GM18909 (cell line): ENCODE data around the gene ALX4.

Experiments used
- ATAC-seq: cut with Tn5 transposase; IDR thresholded peaks from one replicate; pipeline ENCODE4 v1.9.1; 2021; ENCODE audit warnings: mild to moderate bottlenecking; ENCODE audit not compliant: unreplicated experiment, poor library complexity

The ALX4 gene

DNA sequence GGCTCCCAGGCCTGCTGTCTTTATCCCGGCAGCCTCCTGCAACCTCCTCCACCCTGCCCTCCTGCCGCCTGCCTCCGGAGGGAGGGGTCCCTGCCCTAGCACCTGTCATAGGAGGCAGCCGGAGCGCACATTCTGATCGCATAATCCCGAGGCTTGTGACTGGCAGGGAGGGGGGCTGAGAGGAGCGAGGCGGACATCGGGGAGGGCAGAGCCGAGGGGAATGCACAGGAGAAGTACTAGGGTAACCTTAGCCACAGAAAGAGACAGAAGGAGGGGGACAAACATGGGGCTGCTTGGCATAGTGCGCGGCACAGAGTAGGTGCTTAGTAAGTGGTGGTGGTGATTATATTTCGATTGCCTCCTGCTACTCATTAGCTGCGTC is 9.2 kb upstream of the ALX4 start:
- no peak for ATAC-seq

DNA sequence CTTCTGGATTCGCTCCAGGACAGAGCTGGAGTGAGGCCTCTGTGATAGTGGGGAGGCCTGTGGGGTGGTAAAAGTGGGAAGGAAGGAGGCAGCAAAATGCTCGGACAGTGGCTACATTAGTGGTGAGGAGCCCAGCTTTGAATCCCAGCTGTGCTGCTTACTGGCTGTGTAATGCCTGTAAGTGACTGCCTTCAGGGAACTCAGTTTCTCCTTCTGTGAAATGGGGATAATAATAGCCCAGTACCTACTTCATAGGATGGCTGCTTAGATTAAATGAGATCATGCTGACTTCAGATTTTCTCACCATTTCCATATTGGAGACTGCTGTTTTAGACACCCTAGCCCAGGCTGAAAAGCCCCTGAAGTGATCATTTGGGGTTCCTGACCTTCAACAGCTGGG is 8.4 kb upstream of the ALX4 start:
- ATAC-seq, result no peak

DNA sequence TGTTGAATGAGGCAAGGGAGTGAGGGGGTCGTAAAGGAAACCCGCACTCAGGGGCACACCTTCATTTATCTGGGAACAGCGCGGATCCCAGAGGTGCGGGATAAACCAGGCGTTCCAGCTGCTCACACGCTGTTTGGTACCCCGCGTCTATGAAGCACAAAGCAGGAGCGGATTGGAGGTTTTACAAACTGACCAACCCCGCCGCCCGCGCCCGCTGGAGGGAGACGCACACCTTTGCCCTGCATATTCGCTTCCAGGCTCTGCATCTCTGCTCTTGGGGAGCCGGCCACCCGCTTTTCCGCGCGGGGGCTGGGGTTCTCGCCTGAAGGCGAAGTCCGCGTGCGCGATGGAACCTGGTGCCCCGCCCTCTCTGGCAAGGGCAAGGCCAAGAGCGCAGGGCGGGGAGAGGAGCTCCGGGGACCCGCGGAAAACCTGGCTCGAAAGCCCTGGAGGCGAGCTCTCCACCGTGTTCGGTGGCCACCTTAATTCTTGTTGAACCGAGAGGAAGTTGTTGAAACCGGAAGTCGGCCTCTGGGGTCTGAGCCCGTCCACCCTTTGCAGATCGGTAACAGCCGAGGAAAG is 6.8 kb upstream of the ALX4 start:
- ATAC-seq, result no peak

DNA sequence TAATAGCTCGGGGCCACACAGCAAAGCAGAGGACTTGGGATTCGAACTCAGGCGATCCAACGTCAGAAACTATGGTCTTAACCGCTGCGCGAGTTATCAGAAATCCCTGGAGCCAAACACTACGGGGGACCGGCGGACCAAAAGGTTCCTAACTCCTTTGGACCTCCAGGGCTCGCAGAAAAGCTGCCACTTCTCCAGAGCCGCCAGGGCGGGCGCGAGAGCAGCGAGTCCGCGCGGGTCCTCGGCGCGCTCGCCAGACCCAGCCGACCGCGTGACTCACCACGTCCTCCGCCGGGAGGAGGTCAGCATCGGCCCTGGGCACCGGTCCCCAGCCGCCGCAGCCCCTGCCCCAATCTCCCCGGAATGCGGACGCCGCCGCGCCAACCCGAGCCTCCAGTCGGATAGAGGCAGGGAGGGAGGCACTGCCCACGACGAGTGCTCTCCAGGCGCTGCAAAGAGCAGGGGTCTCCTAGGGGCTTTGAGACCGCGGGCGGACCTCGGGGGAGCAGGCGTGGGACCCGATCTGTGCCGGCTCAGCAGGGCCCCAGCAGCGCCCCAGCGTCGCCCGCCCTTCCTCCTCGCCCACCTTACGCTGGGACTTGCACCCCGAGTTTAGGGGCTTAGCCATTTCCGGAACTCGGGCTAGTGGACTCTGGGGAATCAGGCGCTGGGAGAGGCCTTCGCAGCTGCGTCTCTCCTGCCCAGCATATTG is 6.2 kb upstream of the ALX4 start:
- no peak for ATAC-seq

DNA sequence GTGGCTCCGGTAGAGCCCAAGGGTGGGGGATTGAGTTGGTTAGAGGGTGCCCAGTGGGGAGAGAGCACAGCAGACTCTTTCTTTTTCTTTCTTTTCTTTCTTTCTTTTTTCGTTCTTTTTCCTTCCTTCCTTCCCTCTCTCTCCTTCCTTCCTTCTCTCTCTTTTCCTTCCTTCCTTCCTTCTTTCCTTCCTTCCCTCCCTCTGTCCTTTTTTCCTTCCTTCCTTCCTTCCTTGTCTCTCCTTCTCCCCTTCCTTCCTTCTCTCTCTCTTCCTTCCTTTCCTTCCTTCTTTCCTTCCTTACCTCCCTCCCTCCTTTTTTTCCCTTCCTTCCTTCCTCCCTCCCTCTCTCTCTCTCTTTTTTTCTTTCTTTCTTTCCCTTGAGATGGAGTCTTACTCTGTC is 4.8 kb upstream of the ALX4 start:
- ATAC-seq, result no peak

DNA sequence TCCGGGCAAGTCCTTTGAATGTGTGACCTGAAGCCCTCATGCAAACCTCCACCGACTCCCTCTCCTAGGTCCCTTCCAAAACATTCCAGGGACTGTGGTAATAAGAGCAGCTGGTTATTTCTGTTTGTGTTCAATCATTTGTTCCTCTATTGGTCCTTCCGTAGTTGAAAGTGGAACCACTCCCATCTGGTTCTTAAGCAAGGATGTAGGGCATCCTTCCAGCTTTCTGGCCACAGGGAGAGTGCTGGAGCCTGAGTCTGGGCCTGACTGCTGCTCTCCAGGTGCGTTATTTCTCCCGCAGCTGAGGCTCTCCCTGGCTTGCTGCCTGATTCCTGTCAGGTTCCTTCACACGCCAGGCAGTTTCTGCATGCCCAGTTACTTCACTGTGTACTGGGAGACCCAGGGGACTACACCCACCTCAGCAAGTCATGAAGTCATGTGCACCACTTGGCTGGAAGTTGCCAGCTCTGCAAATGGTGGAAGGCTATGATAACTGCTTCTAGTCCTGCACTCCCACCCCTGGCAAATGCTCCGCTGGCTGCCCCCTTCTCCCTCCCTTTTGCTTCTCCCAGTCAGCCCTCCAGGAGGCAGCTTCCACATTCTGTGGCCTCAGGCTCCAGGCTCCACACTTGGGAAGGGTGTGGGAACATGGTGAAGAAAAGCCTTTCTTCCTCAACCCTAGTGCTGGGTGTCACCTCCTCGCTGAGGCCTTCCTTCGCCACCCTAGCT is 4.0 kb upstream of the ALX4 start:
- no peak for ATAC-seq

DNA sequence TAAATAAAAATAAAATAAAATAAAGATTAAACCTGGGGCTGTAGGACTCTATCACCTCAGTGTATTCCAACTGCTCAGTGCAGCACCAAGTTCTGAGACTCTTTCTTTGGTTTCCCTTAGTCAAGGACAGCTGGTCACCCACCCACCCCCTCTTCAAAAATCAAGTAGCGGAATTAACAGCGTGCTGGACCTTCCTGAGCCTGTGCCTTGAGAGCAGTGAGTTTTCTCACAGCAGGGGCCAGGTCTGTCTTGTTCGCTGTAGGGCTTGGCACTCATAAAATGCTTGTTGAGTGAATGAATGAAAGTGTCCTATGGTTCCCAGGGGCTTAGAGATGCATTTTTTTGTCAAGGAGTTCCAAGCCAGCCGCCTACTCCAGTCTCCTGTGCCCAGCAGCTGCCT is 2.9 kb upstream of the ALX4 start:
- ATAC-seq, result no peak

DNA sequence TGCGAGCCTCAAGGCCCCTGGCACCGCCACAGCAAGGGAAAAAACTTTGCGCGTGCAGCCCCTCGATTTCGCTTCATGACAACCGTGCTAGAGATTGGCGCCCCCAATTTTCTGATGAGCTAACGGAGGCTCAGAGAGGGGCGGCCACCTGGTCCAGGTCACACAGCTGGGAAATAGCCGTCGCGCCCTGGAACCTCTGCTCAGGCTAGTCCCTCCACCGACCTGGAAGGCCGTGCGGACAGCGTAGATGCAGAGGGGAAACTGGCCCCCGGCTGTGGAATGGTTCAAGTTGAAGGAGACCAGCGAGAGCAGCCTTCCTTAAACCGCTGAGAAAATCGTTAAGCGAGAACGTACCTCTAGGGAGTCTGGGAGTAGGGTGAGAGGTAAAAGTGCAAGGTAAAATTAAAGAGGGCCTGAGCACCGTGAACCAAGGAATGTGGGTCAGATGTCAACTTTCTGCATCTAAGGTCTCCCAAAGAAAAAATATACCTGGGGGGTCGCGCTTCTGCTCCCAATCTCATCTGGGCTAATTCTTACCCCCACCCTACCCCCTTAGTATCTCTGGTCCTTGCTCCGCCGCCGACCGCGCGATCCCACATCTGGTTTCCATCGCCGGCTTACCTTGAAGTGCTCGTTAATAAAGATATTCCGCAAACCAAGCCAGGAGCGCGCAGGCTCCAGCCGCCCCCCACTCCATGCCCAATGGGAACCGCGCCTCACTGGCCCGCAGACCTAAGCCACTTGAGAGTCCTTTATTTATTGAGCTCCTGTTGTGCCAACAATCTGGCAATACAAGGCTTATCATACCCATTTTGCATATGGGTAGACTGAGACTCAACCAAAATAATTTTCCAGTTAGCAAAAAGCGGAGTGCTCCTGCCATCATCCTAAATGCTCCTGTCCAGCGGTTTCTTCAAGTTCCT is 1.7 kb upstream of the ALX4 start:
- no peak for ATAC-seq

DNA sequence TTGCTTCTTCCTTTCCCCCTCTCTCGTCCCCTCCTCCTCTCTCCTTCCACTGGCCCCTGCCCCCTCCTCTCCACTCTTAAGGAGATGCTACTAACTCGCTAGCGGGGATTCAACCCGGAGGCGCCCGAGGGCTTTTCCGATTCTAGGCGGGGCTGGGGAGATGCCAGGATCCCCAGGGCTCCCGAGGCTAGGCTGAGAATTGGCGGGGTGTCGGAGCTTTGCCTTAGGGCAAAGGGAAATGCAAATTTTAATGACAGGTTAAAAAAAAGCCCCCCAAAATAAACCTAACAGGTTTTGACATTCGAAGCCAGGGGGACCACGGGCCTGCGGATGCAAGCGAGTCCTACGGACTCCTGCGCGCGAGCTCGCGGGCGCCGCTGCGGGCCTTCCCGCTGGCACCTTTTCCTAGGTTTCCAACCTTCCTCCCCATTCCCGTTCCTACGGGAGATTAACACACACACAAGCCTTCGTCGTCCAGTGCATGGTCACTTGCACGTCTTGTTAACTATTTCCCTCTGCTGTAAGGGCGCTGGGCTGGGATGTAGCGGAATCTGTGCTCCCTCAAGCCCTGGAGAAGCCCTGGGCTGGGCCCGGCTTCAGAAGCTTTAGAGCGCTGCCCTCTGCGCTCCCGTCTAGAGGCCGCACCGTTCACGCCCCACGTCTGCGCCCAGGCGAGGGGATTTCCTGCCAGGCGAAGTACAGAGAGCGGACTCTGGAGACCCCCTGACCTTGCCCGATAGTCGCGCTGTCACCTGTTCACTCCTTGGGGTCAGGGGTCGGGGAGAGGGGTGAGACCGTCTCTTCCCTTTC is 729 bp upstream of the ALX4 start:
- no peak for ATAC-seq

DNA sequence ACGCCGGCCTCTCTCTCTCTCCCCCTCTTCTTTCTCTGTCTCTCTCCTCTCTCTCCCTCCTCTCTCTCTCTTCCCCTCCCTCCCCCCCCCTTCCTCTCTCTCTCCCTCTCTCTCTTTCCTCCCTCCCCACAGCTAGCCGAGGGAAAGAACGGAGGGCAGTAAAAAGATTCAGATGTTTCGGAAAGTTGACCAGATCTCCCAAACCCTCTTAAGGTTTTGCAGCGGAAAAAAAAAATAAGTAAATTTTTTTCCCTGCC is 195 bp upstream of the ALX4 start:
- no peak for ATAC-seq

DNA sequence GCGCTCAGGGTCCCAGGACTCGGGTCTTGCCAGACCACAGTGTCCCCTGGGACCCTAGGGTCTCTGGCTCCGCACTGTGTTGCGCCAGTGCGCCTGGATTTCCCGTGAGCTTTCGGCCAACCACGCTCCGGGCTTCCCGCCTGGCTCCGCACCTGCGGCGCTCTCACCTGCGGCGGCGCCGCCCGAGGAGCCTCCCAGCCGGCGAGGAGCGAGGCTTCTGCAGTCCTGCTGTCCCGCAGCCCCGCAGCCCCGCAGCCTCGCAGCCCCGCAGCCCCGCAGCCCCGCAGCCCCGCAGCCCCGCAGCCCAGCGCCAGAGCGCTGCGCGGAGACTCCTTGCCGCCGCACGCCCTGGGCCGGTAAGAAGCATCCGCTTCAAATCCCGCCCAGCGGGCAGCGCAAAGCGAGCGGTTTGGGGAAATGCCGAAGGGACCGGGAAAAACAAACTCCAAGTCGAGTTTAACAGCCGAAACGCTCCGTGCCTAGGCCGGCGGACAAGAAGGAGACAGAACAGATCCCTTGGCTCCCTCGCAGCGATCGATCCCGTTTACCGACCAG is 939 bp downstream of the ALX4 start:
- no peak for ATAC-seq

DNA sequence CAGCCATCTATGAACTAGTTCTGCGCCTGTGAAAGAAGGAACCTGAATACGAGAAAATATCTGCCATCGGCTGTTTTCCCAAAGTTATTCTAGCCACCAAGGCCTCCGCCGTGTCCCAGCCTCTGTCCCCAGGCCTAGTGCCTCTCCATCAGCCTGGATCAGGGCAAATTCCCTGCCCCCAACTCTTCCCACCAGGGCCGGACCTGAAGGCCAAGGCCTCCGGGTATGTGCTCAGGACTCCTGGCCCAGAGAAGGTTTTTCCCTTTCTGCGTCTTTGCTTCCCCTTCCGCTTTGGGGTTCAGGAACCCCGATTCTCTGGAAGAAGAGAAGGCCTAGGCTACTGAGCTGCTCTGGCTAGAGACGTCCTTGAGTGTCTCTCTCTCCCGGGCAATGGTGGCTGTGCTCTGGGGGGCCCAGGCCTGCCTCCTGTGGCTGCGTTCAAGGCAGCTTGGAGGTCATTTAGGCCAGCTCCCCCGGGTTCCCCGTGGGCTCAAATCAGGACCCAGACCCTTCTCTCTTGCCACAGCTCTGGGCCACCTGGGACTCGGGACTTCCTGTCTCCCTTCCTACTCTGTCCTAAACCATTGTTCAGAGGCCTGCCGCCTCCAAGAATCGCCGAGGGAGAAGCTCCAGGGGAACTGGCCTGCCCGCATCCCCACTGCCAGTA is 1.6 kb downstream of the ALX4 start:
- ATAC-seq, result no peak

DNA sequence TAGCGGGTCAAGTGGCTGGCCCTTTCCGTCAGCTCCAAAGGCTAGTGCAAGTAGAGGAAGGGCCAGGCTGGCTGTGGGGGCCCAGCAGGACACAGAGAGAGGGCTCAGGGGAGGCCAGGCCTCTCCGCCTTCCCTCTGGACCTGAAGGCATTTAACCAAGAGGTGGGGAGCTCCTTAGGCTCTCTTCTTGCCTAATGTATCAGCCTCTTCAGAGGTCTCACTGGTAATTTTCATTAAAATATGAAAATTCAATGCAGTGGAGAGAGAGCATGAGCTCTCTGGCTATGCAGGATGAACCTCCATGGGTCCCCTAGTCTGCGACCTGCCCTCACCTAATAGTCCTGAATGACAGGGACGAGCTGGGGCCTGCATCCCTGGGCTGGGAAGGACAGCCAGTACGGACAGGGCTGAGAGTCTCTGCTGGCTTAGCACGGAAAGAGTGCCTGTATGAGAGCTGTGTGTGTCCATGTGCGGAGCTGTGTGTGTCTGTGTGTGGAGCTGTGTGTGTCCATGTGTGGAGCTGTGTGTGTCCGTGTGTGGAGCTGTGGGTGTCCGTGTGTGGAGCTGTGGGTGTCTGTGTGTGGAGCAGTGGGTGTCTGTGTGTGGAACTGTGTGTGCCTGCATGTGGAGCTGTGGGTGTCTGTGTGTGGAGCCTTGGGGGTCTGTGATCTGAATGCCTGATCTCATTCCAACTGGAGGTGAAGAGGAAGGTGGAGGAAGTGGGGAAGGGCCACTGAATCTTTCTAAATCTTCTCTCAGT is 2.4 kb downstream of the ALX4 start:
- no peak for ATAC-seq

DNA sequence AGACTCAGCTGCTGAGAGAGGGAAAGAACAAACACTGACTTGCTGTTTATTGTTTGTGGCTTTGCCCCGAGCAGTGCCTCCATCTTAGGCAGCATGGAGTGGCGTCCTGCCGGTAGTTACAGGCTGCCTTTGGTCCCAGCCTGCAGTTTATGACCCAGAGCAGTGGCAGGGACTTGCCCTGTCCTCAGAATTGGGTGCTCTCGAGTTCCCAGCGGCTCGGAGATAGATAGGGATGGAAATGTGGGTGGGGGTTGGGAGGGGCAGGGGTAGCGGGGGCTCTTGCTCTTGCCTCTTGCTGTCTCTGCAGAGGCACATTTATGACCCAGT is 3.1 kb downstream of the ALX4 start:
- no peak for ATAC-seq

DNA sequence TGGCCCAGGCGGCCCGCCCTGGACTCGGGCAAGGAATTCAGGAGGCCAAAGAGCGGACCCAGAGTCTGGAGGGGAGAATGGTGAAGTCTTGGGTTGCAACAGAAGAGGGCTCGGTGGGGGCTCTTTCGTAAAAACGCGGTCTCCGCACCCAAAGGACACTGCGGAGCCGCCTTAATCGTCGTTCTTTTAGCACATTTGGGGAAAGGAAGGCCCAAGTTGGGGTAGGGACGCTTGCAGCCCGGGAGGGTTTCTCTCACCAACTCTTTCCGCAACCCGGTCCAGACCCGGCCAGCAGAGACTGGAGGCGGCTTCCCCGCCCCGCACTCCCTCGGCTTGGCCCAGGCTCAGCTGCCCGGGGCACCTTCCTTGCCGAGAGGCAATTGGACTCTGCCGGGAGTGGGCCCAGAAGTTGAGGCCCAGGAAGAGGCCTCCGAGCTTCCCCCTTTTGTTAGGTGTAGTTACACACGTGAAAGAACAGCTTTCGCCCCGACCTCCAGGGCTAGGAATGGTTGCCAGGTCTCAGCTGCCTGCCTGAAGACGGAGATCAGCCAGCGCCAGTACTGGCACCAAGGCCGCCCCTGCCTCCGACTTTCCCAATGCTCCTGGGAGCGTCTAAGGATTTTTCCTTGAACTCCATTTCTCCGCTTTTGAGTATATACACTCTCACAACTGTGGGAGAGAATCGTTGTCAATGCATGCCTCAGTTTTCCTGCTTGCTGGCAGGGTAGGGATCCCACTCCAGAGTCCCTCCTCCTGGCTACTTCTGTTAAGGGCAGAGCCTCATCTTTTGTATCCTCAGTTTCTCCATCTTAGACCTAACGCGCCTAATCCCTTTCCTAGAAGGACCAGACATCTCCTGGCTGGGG is 3.7 kb downstream of the ALX4 start:
- ATAC-seq, result no peak

DNA sequence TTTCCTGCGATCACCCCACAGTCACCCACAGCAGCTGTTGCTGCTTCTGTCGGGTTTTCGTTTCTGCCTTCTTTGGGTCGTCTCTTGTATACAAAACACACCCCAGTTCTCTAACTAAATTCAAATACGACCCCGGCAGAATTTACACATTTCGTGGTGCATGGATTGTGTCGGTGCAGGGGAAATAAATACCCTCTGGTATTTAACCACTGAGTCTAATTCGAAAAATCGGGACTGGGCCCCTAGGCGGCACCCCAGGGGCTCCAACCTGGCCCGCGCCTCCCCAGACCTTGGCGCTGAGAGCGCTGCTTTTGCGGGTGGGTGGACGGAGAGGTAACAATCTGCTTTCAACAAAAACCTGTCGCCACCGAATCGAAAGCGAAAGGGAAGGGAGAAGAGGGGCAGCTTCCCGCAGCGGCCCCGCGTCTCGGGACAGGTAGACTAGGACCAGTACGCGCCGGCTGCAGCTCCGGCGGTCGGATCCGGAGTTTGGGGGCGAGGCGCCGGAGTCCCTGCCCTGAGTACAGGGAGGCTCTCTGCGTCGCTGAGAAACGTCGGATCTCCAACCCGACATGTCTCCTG is 4.4 kb downstream of the ALX4 start:
- no peak for ATAC-seq

DNA sequence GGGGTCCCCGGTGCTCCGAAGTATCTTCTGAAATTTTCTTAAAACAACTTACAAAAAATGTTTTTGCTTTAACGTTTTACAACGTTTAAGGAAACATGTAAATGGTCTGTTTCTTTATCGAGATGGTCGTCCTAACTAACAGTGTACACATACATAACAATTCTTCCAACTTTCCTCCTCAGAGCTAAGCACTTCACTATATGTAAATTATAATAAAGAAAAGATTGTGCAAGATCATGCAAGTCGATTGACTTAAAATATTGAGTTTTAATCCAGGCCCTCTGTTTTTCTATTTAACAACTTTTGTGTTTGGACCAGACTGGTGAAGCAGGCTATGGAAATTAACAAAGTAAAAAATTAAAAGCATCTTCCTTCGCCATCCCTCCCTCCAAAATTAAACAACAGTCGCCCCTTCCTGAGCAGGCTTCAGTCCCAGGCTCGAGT is 4.9 kb downstream of the ALX4 start:
- ATAC-seq, result no peak
